Small intestine (tissue), 7 donors: Measurements from ENCODE around the gene COL8A1. TPM values are rescaled to one million over a fixed set of nuclear protein-coding genes. Genes with fewer than 3 reads are reported as not detected.
A peak's percentile ranks its signal among the peaks of the same experiment; 100 is the strongest.

ENCODE experiments used
- DNase-seq, 2 donors: peaks; one replicate each; pipeline versions ENCODE4 v3.0.0 to v3.0.0-alpha.2; 2013
- FAIRE-seq: peaks from 2 replicates; lab custom pipeline; 2012; peaks lifted over from hg19 to GRCh38; lab: Jason Lieb, UNC
- H3K27ac ChIP-seq, 3 donors: one replicate each; pipeline ENCODE4 v1.5.1; 2013; ENCODE audit warnings: low read length in 2 of 3, mild to moderate bottlenecking in 2 of 3, control low read depth in 1 of 3, inconsistent platforms in 1 of 3, low read depth in 1 of 3, moderate library complexity in 1 of 3
- H3K27me3 ChIP-seq, 3 donors: one replicate each; pipeline ENCODE4 v1.6.1; 2013; ENCODE audit warnings: low read length in 3 of 3, inconsistent platforms in 1 of 3; ENCODE audit not compliant: control insufficient read depth in 3 of 3, insufficient read depth in 3 of 3
- H3K36me3 ChIP-seq, 3 donors: one replicate each; pipeline ENCODE4 v1.6.1; 2013; ENCODE audit warnings: low read length in 3 of 3, inconsistent platforms in 1 of 3, low read depth in 1 of 3, mild to moderate bottlenecking in 1 of 3, moderate library complexity in 1 of 3; ENCODE audit not compliant: control insufficient read depth in 3 of 3, insufficient read depth in 2 of 3
- H3K4me1 ChIP-seq, 3 donors: one replicate each; pipeline ENCODE4 v1.6.1; 2013; ENCODE audit warnings: low read length in 2 of 3, inconsistent platforms in 1 of 3, low read depth in 1 of 3, mild to moderate bottlenecking in 1 of 3, moderate library complexity in 1 of 3; ENCODE audit not compliant: control insufficient read depth in 3 of 3, insufficient read depth in 2 of 3
- H3K4me3 ChIP-seq, 3 donors: one replicate each; pipeline ENCODE4 v1.5.1; 2013; ENCODE audit warnings: low read length in 3 of 3, control low read depth in 1 of 3, inconsistent platforms in 1 of 3, low read depth in 1 of 3, mild to moderate bottlenecking in 1 of 3, moderate library complexity in 1 of 3
- H3K9me3 ChIP-seq, 2 donors: one replicate each; pipeline ENCODE4 v1.6.1; 2013; ENCODE audit warnings: low read depth in 1 of 2, low read length in 1 of 2; ENCODE audit not compliant: control insufficient read depth in 2 of 2, insufficient read depth in 1 of 2
- WGBS, 3 donors: extraction: QIAGEN DNeasy Blood & Tissue Kit; methylation state at CpG; one replicate each; pipeline ENCODE4 v1.1.7; 2013; 5-methylcytosine and 5-hydroxymethylcytosine counted together
- polyA plus RNA-seq, 4 donors: library from polyadenylated mRNA; stranded (reverse) in 3 of 4; unstranded in 1 of 4; fragments of 200-250 nt in 3 of 4; fragments of 120-200 nt in 1 of 4; gene quantifications; one replicate each; pipeline versions ENCODE4 v1.2.1 to v1.2.3, GENCODE V29; 2013
- donor health status: healthy with polysubstance abuse.
- donor health status: control.
- donor health status: control.
- donor health status: Bipolar disorder and iron deficiency.
- donor health status: healthy.

The COL8A1 gene
- polyA plus RNA-seq, 4 donors: 0.21 to 4.5 (median 0.25) TPM

DNA sequence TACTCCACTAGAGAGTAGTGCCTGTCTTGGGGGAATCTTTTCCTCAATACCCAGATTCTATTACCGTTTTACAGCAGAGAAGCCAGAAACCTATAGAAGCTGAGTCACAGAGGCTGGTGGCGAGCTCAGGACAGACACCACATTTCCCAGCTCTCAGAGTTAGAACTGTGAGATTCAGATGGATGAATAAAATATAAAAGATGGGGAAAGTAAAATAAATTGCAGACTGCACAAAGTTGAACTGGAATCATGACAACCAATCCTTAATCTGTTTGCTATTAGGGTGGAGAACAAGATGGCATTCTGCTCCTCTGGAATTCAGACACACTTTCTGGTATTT, 138.8 kb downstream of the COL8A1 start:
- Histone ChIP-seq H3K36me3 (no peaks in the 10 kb centered on the region), H3K4me3 (no peak overlapping the region), H3K27me3 (peaks cover 0 to 3% (median 0%) of the 10 kb centered on the region in 3 donors), H3K9me3 (no peaks in the 10 kb centered on the region), H3K27ac (no peak overlapping the region), H3K4me1 (no peaks in the 10 kb centered on the region)
- no peak for DNase-seq
- 73 to 80% (median 74%) methylated on average over 2 of the region's 2 CpGs for WGBS, 3 donors
- no peak for FAIRE-seq

DNA sequence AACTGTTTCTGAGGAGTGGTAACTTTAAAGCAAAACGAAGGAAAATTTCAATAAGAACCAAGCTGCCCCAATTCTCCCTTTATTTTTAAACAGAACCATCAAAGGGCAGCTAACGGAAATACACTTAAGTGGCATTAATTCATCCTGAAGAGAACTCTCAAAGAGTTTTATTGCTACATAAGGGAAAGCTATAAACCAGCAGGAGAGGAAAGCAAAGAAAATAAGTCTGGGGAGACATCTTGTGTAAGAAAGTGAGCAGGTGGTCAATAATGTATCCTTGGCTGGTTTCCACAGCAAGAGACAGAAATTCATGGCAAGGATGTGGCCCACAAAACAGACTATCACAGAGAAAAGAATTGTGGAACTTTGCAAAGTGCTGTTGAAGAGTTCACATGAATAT, 139.3 kb downstream of the COL8A1 start:
- no peak overlapping the region for H3K27ac ChIP-seq
- H3K4me3 ChIP-seq: no peak overlapping the region
- 54 to 62% (median 56%) methylated on average over 2 of the region's 2 CpGs for WGBS, 3 donors
- FAIRE-seq (no peak), DNase-seq (no peak)
- peaks cover 0 to 3% (median 0%) of the 10 kb centered on the region in 3 donors for H3K27me3 ChIP-seq
- no peaks in the 10 kb centered on the region for H3K9me3 ChIP-seq
- H3K4me1 ChIP-seq: no peaks in the 10 kb centered on the region
- H3K36me3 ChIP-seq: no peaks in the 10 kb centered on the region

DNA sequence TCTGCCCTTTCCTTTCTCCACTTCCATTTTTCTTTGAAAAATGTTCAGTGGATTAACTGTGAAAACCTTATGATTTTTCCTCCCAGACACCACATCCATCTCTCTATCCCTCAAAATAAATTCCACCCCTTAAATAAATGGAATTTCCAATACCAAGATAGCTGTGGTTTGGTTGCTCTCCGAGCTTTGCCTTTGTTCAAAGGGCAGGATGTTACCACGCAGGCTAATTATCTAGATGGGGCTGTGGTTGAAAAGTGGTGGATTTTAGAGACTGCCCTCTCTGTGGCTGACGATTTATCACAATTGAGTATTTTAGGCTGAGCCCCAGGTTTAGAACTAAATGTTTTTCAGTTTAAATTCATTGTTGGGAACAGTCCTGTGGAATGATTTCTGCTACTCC, 142.4 kb downstream of the COL8A1 start:
- DNase-seq: no peak
- 34 to 51% (median 36%) methylated on average over 3 of the region's 3 CpGs for WGBS, 3 donors
- FAIRE-seq: no peak
- no peak overlapping the region for H3K27ac ChIP-seq
- H3K4me1 ChIP-seq: no peaks in the 10 kb centered on the region
- no peaks in the 10 kb centered on the region for H3K36me3 ChIP-seq
- no peak overlapping the region for H3K4me3 ChIP-seq
- H3K27me3 ChIP-seq: peaks cover 0 to 3% (median 0%) of the 10 kb centered on the region in 3 donors
- H3K9me3 ChIP-seq: no peaks in the 10 kb centered on the region

DNA sequence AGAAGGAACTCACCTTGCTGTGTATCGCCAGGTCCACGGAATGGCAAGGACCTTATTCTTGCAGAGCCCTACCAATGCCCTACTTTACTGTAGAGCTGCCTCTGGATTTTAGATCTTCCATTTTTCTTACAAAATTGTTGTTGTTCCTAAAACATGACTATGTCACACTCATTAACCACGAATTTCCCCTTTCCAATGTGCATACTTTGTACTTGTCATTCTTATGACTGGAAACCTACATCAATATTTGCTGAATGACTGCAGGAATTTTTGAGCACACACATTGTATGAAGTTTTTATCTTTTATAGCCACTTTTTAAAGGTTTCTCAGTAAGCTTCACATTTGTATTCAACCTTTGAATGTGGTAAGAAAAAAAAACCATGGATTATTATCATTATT, 143.4 kb downstream of the COL8A1 start:
- H3K27ac ChIP-seq: no peak overlapping the region
- H3K4me3 ChIP-seq: no peak overlapping the region
- H3K4me1 ChIP-seq: no peaks in the 10 kb centered on the region
- WGBS, 3 donors: 71 to 76% (median 73%) methylated on average over 3 of the region's 3 CpGs
- H3K36me3 ChIP-seq: no peaks in the 10 kb centered on the region
- no peaks in the 10 kb centered on the region for H3K9me3 ChIP-seq
- peaks cover 0 to 3% (median 0%) of the 10 kb centered on the region in 3 donors for H3K27me3 ChIP-seq
- DNase-seq (no peak), FAIRE-seq (no peak)

DNA sequence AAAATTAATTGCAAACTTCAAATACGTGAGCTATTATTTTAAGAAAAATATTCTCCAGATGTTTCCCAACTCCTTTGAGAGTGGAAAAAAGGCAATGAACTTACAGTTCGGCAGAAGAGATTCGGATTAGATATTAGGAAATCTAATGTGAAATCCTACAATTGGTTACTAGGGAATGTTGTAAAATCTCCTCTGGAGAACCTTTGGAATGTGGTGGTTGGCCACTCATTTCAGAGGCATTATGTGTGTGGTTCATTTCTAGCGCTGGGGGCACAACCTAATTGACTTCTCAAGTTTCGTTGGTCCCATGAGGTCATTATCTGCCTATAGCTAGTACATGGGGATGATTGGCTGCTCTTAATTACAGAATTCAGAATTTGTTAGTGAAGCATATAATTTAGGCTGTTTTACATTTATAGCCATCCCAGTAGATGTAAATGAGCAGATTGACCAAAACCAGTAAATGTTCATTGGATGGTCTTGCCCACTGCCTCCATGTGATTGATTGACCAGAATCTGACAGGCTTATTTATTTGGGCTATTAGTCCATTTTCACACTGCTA, 144.7 kb downstream of the COL8A1 start:
- no peak for FAIRE-seq
- WGBS, 3 donors: 54 to 56% (median 55%) methylated on average over 5 of the region's 5 CpGs
- no peaks in the 10 kb centered on the region for H3K4me1 ChIP-seq

DNA sequence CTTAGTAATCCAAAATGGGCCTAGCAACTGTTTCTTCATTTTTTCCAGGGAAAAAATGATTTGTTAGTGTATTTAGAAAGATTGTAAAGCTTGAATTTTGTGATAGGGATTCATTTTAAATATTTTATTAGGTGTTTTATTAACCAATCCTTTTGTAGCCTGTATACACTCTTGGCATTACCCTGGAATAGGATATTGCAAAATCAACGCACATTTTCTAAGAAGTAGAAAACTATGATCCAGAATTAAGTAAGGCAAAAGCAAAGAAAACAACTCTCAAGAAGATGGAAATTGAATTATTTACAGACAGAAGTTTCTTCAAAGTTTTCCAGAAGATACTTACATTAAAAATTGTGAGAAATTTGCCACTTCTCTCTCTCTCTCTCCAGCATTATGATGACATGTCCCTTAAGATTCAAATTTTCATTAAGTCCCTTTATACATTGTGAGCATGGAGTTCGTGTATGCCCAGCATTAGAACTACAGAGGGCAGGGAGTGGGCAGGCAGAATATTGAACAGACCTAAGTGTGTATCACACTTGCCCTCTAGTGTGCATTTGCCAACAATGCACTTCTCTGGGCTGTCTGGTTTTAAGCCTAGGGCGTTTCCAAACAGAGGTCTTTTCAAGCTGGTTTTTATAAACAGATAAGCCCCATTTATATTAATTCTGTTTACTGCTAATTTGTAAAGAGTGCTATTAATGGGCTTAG, 150.8 kb downstream of the COL8A1 start:
- Histone ChIP-seq H3K4me3 (no peak overlapping the region), H3K36me3 (no peaks in the 10 kb centered on the region), H3K4me1 (no peaks in the 10 kb centered on the region), H3K27ac (no peak overlapping the region), H3K9me3 (no peaks in the 10 kb centered on the region), H3K27me3 (no peaks in the 10 kb centered on the region)
- FAIRE-seq: no peak
- peak; percentile 21 to 26 for DNase-seq
- 17 to 28% (median 25%) methylated on average over 3 of the region's 3 CpGs for WGBS, 3 donors

More for the DNA sequence above, 144.7 kb downstream of the COL8A1 start:
- Histone ChIP-seq H3K27me3 (peaks cover 0 to 3% (median 0%) of the 10 kb centered on the region in 3 donors), H3K36me3 (no peaks in the 10 kb centered on the region), H3K9me3 (no peaks in the 10 kb centered on the region), H3K4me3 (no peak overlapping the region), H3K27ac (no peak overlapping the region)
- no peak for DNase-seq

DNA sequence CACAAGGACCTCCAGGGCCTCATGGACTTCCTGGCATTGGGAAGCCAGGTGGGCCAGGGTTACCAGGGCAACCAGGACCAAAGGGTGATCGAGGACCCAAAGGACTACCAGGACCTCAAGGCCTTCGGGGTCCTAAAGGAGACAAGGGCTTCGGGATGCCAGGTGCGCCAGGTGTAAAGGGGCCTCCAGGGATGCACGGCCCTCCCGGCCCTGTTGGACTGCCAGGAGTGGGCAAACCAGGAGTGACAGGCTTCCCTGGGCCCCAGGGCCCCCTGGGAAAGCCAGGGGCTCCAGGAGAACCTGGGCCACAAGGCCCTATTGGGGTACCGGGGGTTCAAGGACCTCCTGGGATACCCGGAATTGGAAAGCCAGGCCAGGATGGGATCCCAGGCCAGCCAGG, 156.1 kb downstream of the COL8A1 start:
- Histone ChIP-seq H3K27me3 (no peaks in the 10 kb centered on the region), H3K36me3 (no peaks in the 10 kb centered on the region), H3K9me3 (no peaks in the 10 kb centered on the region), H3K4me3 (no peak overlapping the region), H3K4me1 (no peaks in the 10 kb centered on the region), H3K27ac (no peak overlapping the region)
- FAIRE-seq: no peak
- 82 to 91% (median 86%) methylated on average over 8 of the region's 8 CpGs for WGBS, 3 donors
- DNase-seq: no peak

DNA sequence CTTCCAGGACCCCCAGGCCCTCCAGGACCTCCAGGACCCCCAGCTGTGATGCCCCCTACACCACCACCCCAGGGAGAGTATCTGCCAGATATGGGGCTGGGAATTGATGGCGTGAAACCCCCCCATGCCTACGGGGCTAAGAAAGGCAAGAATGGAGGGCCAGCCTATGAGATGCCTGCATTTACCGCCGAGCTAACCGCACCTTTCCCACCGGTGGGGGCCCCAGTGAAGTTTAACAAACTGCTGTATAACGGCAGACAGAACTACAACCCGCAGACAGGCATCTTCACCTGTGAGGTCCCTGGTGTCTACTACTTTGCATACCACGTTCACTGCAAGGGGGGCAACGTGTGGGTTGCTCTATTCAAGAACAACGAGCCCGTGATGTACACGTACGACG, 157.2 kb downstream of the COL8A1 start:
- Histone ChIP-seq H3K36me3 (no peaks in the 10 kb centered on the region), H3K27ac (no peak overlapping the region), H3K27me3 (no peaks in the 10 kb centered on the region), H3K4me3 (no peak overlapping the region), H3K9me3 (no peaks in the 10 kb centered on the region), H3K4me1 (no peaks in the 10 kb centered on the region)
- FAIRE-seq: no peak
- no peak for DNase-seq
- 87 to 90% (median 90%) methylated on average over 15 of the region's 15 CpGs for WGBS, 3 donors
